Hepatocyte (in vitro differentiated cells): ENCODE data around the gene BCL2L12.

Source experiments
- EZH2phosphoT487 ChIP-seq: fragments of 200-600 bp; sonication (generic); IDR thresholded peaks from one replicate; pipeline ENCODE4 v1.6.1; 2018; ENCODE audit warnings: antibody characterized with exemption, mild to moderate bottlenecking, low read depth, moderate library complexity; ENCODE audit not compliant: unreplicated experiment, severe bottlenecking
- TF ChIP-seq, protein P1 (sequence below): fragments of 200-600 bp; sonication (generic); IDR thresholded peaks from 2 replicates; pipeline ENCODE4 v1.5.1; 2016; ENCODE audit warnings: antibody characterized with exemption, mild to moderate bottlenecking; ENCODE audit not compliant: poor library complexity

DNA sequence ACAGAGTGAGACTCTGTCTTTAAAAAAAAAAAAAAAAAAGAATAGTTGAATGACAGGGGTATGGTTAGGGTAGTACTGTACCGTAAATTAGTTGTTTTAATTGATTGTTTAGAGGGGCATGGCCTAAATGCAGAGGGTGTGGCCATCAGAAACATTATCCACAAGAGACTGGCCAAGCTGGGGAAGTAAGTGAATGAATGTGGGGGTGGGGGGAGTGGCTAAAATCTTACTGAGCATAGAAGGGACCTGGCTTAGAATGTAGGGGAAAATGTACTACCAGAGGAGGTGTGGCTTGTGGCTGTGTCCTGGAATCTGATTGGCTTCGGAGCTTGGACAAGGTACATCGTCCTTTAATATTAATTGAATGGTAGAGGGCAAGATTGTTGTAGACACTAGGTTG is 3.8 kb downstream of the BCL2L12 start:
- TF ChIP-seq, protein P1, sequence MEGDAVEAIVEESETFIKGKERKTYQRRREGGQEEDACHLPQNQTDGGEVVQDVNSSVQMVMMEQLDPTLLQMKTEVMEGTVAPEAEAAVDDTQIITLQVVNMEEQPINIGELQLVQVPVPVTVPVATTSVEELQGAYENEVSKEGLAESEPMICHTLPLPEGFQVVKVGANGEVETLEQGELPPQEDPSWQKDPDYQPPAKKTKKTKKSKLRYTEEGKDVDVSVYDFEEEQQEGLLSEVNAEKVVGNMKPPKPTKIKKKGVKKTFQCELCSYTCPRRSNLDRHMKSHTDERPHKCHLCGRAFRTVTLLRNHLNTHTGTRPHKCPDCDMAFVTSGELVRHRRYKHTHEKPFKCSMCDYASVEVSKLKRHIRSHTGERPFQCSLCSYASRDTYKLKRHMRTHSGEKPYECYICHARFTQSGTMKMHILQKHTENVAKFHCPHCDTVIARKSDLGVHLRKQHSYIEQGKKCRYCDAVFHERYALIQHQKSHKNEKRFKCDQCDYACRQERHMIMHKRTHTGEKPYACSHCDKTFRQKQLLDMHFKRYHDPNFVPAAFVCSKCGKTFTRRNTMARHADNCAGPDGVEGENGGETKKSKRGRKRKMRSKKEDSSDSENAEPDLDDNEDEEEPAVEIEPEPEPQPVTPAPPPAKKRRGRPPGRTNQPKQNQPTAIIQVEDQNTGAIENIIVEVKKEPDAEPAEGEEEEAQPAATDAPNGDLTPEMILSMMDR: no peak
- no peak for TF ChIP-seq EZH2phosphoT487
